ENCODE data around the gene ZNF423. TPM values are rescaled to one million over a fixed set of nuclear protein-coding genes. Genes with fewer than 3 reads are reported as not detected.

Gene ZNF423
- total and polyA plus RNA-seq, 12 donors: 1.7 to 10.6 (median 5.5) TPM

GRCh38 chr16:49608098-49608497, 247.8 kb downstream of the ZNF423 start:
- no peaks in the 10 kb centered on the region for H3K4me1 ChIP-seq (replicated peaks in 1 of 2)
- H3K27ac ChIP-seq: no peak overlapping the region
- 11 to 15% (median 12%) methylated on average over 5 of the region's 5 CpGs for WGBS, 4 donors
- no peak for TF ChIP-seq CTCF (IDR thresholded peaks at IDR 0.05)
- no peak for TF ChIP-seq POLR2A (IDR thresholded peaks at IDR 0.05)
- H3K9me3 ChIP-seq (replicated peaks in 1 of 3): no peaks in the 10 kb centered on the region
- no peak overlapping the region for H3K4me3 ChIP-seq
- no peaks in the 10 kb centered on the region for H3K36me3 ChIP-seq (replicated peaks in 1 of 2)
- peak in 2 of 7 donors; percentile 12 to 56 for DNase-seq
- intact Hi-C loops (cut with DNase I): loop anchor here (10.0 kb wide), 2 partner anchors 193 to 247 kb away; partner anchors contain the start of gene ZNF423 (in 1 of the 2)
- H3K27me3 ChIP-seq: no peaks in the 10 kb centered on the region

GRCh38 chr16:49605536-49606254, 250.2 kb downstream of the ZNF423 start:
- Histone ChIP-seq H3K9me3 (replicated peaks in 1 of 3) (no peaks in the 10 kb centered on the region), H3K27me3 (no peaks in the 10 kb centered on the region), H3K4me3 (no peak overlapping the region), H3K36me3 (replicated peaks in 1 of 2) (no peaks in the 10 kb centered on the region), H3K4me1 (replicated peaks in 1 of 2) (no peaks in the 10 kb centered on the region), H3K27ac (no peak overlapping the region)
- DNase-seq: peak in 1 of 7 donors; percentile 23
- 86 to 90% (median 88%) methylated on average over 14 of the region's 14 CpGs for WGBS, 4 donors
- TF ChIP-seq POLR2A (IDR thresholded peaks at IDR 0.05): no peak
- no peak for TF ChIP-seq CTCF (IDR thresholded peaks at IDR 0.05)
- intact Hi-C loops (cut with DNase I): loop anchor here (10.0 kb wide), 2 partner anchors 191 to 249 kb away; partner anchors contain the start of gene ZNF423 (in 1 of the 2)

GRCh38 chr16:49604602-49605001, 251.3 kb downstream of the ZNF423 start:
- H3K36me3 ChIP-seq (replicated peaks in 1 of 2): no peaks in the 10 kb centered on the region

More at GRCh38 chr16:49604602-49605001, 251.3 kb downstream of the ZNF423 start:
- intact Hi-C loops (cut with DNase I): loop anchor here (10.0 kb wide), 2 partner anchors 190 to 250 kb away; partner anchors contain the start of gene ZNF423 (in 1 of the 2)
- H3K27me3 ChIP-seq: no peaks in the 10 kb centered on the region
- H3K9me3 ChIP-seq (replicated peaks in 1 of 3): no peaks in the 10 kb centered on the region
- TF ChIP-seq POLR2A (IDR thresholded peaks at IDR 0.05) (no peak), CTCF (IDR thresholded peaks at IDR 0.05) (no peak)
- H3K4me1 ChIP-seq (replicated peaks in 1 of 2): no peaks in the 10 kb centered on the region
- H3K4me3 ChIP-seq: no peak overlapping the region
- peak in 2 of 7 donors; percentile 4 to 15 for DNase-seq
- WGBS, 4 donors: 88 to 97% (median 94%) methylated on average over 4 of the region's 4 CpGs
- H3K27ac ChIP-seq: no peak overlapping the region
